Erythroblast (primary cell): ENCODE data around the gene GIMAP8.

Experiments used
- GATA1 ChIP-seq: IDR thresholded peaks from 2 replicates; pipeline ENCODE4 v1.6.1; 2011; ENCODE audit warnings: low read depth, mild to moderate bottlenecking, control low read depth, low read length, moderate library complexity
- POLR2A ChIP-seq: IDR thresholded peaks from 2 replicates; pipeline ENCODE4 v1.6.1; 2011; ENCODE audit warnings: mild to moderate bottlenecking, low read length

DNA sequence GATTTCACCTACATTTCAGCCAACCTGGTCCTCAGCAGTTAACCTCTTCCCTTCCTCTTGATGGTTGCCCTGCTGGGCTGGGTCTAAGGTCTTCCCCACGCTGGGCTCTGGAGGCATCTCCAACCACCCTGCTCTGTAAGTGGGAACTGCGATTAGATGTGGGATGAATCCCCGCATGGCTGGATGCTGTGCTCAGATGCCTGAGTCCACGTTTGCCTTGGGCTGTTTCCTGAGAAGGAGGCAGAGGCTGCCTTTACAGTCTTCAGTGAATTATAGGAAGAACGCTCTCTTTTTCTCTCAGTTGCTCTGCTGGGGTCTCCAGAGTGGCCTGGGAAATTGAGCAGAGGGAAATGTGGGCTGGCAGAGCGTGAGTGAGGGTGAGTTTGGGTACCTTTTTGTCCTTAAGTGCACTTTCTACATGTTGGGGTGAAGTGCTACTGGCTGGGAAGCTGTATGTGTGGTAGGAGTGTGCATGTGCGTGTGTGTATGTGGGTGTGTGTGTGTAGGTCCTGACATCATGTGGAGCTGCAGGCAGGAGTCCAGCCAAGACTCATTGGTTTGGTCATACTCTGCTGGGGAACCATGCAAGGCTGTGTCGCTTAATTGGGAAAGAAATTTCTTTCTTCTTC, 1.5 kb downstream of the GIMAP8 start:
- TF ChIP-seq POLR2A (no peak), GATA1 (no peak)
